ENCODE results near the gene CACNA2D2.

The CACNA2D2 gene

GRCh38 chr3:50338965-50339364, 164.5 kb downstream of the CACNA2D2 start:
- Histone ChIP-seq H3K9me2 (ENCODE audit: low read depth, low read length) (no peaks in the 10 kb centered on the region), H3K9ac (ENCODE audit: low read length) (peak overlapping the region; percentile 96; the same call in 1 of the 2 replicates), H3K4me2 (ENCODE audit: low read length) (peak overlapping the region; percentile 97), H4K20me1 (ENCODE audit: insufficient read depth, low read length) (no peaks in the 10 kb centered on the region), H3K4me3 (ENCODE audit: low read depth, low read length, poor library complexity, severe bottlenecking) (peak overlapping the region; percentile 88), H3K9me3 (ENCODE audit: low read length) (no peaks in the 10 kb centered on the region), H3F3A (ENCODE audit: insufficient read depth, low read length) (0 out of 2 replicates have a peak, but pooled peaks cover 5% of the 10 kb centered on the region), H3K27ac (ENCODE audit: low read depth, low read length, poor library complexity, severe bottlenecking) (peak overlapping the region; percentile 89), H2AFZ (ENCODE audit: low read length) (no peak overlapping the region), H3K4me1 (ENCODE audit: insufficient read depth, low read length, severe bottlenecking) (peaks cover 64% of the 10 kb centered on the region), H3K27me3 (ENCODE audit: insufficient read depth, low read length) (no peaks in the 10 kb centered on the region), H3K79me2 (ENCODE audit: insufficient read depth, low read length) (peaks cover 28% of the 10 kb centered on the region), H3K36me3 (ENCODE audit: insufficient read depth, low read length) (peaks cover 12% of the 10 kb centered on the region; the same call in 1 of the 2 replicates)
- TF ChIP-seq EZH2 (IDR thresholded peaks at IDR 0.05; ENCODE audit: borderline replicate concordance, low read length) (no peak), CTCF (IDR thresholded peaks at IDR 0.05; ENCODE audit: low read length) (no peak)

GRCh38 chr3:50337175-50337861, 166.1 kb downstream of the CACNA2D2 start:
- Histone ChIP-seq H4K20me1 (ENCODE audit: insufficient read depth, low read length) (no peaks in the 10 kb centered on the region), H3F3A (ENCODE audit: insufficient read depth, low read length) (0 out of 2 replicates have a peak, but pooled peaks cover 5% of the 10 kb centered on the region), H3K9ac (ENCODE audit: low read length) (peak overlapping the region; percentile 96), H3K36me3 (ENCODE audit: insufficient read depth, low read length) (peaks cover 18% of the 10 kb centered on the region; the same call in 1 of the 2 replicates), H3K9me2 (ENCODE audit: low read depth, low read length) (no peaks in the 10 kb centered on the region), H3K4me2 (ENCODE audit: low read length) (peak overlapping the region; percentile 97), H3K27me3 (ENCODE audit: insufficient read depth, low read length) (no peaks in the 10 kb centered on the region), H3K4me1 (ENCODE audit: insufficient read depth, low read length, severe bottlenecking) (peaks cover 68% of the 10 kb centered on the region), H3K9me3 (ENCODE audit: low read length) (no peaks in the 10 kb centered on the region), H3K27ac (ENCODE audit: low read depth, low read length, poor library complexity, severe bottlenecking) (peak overlapping the region; percentile 89), H3K4me3 (ENCODE audit: low read depth, low read length, poor library complexity, severe bottlenecking) (peak overlapping the region; percentile 88), H2AFZ (ENCODE audit: low read length) (no peak overlapping the region), H3K79me2 (ENCODE audit: insufficient read depth, low read length) (peaks cover 32% of the 10 kb centered on the region)
- no peak for TF ChIP-seq EZH2 (IDR thresholded peaks at IDR 0.05; ENCODE audit: borderline replicate concordance, low read length)
- no peak for TF ChIP-seq CTCF (IDR thresholded peaks at IDR 0.05; ENCODE audit: low read length)

GRCh38 chr3:50336452-50337174, 166.8 kb downstream of the CACNA2D2 start:
- Histone ChIP-seq H3K4me3 (ENCODE audit: low read depth, low read length, poor library complexity, severe bottlenecking) (peak overlapping the region; percentile 88), H3K27ac (ENCODE audit: low read depth, low read length, poor library complexity, severe bottlenecking) (peak overlapping the region; percentile 75), H3K27me3 (ENCODE audit: insufficient read depth, low read length) (no peaks in the 10 kb centered on the region), H3K4me1 (ENCODE audit: insufficient read depth, low read length, severe bottlenecking) (peaks cover 68% of the 10 kb centered on the region), H4K20me1 (ENCODE audit: insufficient read depth, low read length) (no peaks in the 10 kb centered on the region), H3K9me2 (ENCODE audit: low read depth, low read length) (no peaks in the 10 kb centered on the region), H2AFZ (ENCODE audit: low read length) (no peak overlapping the region), H3K4me2 (ENCODE audit: low read length) (peak overlapping the region; percentile 86), H3K9me3 (ENCODE audit: low read length) (no peaks in the 10 kb centered on the region), H3K79me2 (ENCODE audit: insufficient read depth, low read length) (peaks cover 32% of the 10 kb centered on the region), H3K36me3 (ENCODE audit: insufficient read depth, low read length) (peaks cover 26% of the 10 kb centered on the region), H3K9ac (ENCODE audit: low read length) (peak overlapping the region; percentile 96), H3F3A (ENCODE audit: insufficient read depth, low read length) (0 out of 2 replicates have a peak, but pooled peaks cover 5% of the 10 kb centered on the region)
- TF ChIP-seq EZH2 (IDR thresholded peaks at IDR 0.05; ENCODE audit: borderline replicate concordance, low read length) (no peak), CTCF (IDR thresholded peaks at IDR 0.05; ENCODE audit: low read length) (no peak)

Data from OCI-LY1 (cell line).